Thymus (tissue), 11 donors: ENCODE results near the gene BDKRB2. TPM values are rescaled to one million over a fixed set of nuclear protein-coding genes. Genes with fewer than 3 reads are reported as not detected.
"Not testable (repeated sequence)": the region's sequence is repeated elsewhere in the genome, so short reads cannot be mapped to it uniquely, and the experiment has no call there.

ENCODE experiments used
- DNase-seq, 9 donors: peaks; one replicate each; pipeline ENCODE4 v3.0.0-alpha.2; 2013; ENCODE audit warnings: low spot score in 9 of 9, low read depth in 6 of 9, missing footprints in 1 of 9
- H3K27ac ChIP-seq, 2 donors: one replicate each; pipeline ENCODE4 v1.5.1; 2013; ENCODE audit warnings: control low read depth in 1 of 2, low read depth in 1 of 2, low read length in 1 of 2, mild to moderate bottlenecking in 1 of 2, moderate library complexity in 1 of 2
- H3K27me3 ChIP-seq, 2 donors: one replicate each; pipeline ENCODE4 v1.5.1; 2013; ENCODE audit warnings: low read length in 1 of 2; ENCODE audit not compliant: control insufficient read depth in 2 of 2, insufficient read depth in 1 of 2
- H3K36me3 ChIP-seq, 2 donors: one replicate each; pipeline ENCODE4 v1.5.1; 2013; ENCODE audit warnings: low read length in 1 of 2, mild to moderate bottlenecking in 1 of 2, moderate library complexity in 1 of 2; ENCODE audit not compliant: control insufficient read depth in 2 of 2, insufficient read depth in 2 of 2
- H3K4me1 ChIP-seq, 2 donors: one replicate each; pipeline ENCODE4 v1.5.1; 2013; ENCODE audit warnings: low read length in 2 of 2; ENCODE audit not compliant: control insufficient read depth in 2 of 2, insufficient read depth in 2 of 2
- H3K4me3 ChIP-seq, 2 donors: one replicate each; pipeline ENCODE4 v1.5.1; 2013; ENCODE audit warnings: low read length in 2 of 2, control low read depth in 1 of 2, mild to moderate bottlenecking in 1 of 2
- H3K9me3 ChIP-seq, 2 donors: one replicate each; pipeline ENCODE4 v1.5.1; 2013; ENCODE audit warnings: low read length in 1 of 2, mild to moderate bottlenecking in 1 of 2; ENCODE audit not compliant: control insufficient read depth in 2 of 2, insufficient read depth in 1 of 2
- WGBS: extraction: QIAGEN DNeasy Blood & Tissue Kit; methylation state at CpG from one replicate; pipeline ENCODE4 v1.1.7; 2013; 5-methylcytosine and 5-hydroxymethylcytosine counted together
- polyA plus RNA-seq: library from polyadenylated mRNA; stranded (reverse); fragments of 200-250 nt; gene quantifications from one replicate; pipeline ENCODE4 v1.2.3, GENCODE V29; 2013
- total RNA-seq: library from RNA; stranded (reverse); fragments of 120-200 nt; gene quantifications from one replicate; pipeline ENCODE4 v1.2.4, GENCODE V29; 2013
- donor health status: healthy.

Gene BDKRB2
- total and polyA plus RNA-seq, 2 donors, result 1.1 to 1.7 TPM

DNA sequence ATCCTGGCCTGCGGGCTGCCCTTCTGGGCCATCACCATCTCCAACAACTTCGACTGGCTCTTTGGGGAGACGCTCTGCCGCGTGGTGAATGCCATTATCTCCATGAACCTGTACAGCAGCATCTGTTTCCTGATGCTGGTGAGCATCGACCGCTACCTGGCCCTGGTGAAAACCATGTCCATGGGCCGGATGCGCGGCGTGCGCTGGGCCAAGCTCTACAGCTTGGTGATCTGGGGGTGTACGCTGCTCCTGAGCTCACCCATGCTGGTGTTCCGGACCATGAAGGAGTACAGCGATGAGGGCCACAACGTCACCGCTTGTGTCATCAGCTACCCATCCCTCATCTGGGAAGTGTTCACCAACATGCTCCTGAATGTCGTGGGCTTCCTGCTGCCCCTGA lies 36.0 kb downstream of the BDKRB2 start:
- Histone ChIP-seq H3K4me1 (no peaks in the 10 kb centered on the region), H3K9me3 (no peaks in the 10 kb centered on the region), H3K4me3 (no peak overlapping the region), H3K27me3 (no peaks in the 10 kb centered on the region), H3K27ac (no peak overlapping the region), H3K36me3 (no peaks in the 10 kb centered on the region)
- no peak for DNase-seq
- WGBS, result 96% methylated on average over 18 of the region's 18 CpGs

DNA sequence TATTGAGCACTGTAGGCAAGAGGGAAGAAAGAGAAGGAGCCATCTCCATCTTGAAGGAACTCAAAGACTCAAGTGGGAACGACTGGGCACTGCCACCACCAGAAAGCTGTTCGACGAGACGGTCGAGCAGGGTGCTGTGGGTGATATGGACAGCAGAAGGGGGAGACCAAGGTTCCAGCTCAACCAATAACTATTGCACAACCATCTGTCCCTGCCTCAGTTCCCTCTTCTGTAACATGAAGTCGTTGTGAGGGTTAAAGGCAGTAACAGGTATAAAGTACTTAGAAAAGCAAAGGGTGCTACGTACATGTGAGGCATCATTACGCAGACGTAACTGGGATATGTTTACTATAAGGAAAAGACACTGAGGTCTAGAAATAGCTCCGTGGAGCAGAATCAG lies 37.5 kb downstream of the BDKRB2 start:
- H3K4me3 ChIP-seq, result no peak overlapping the region
- WGBS, result 94% methylated on average over 10 of the region's 10 CpGs
- H3K9me3 ChIP-seq, result no peaks in the 10 kb centered on the region
- no peaks in the 10 kb centered on the region for H3K27me3 ChIP-seq
- no peak for DNase-seq
- no peak overlapping the region for H3K27ac ChIP-seq
- H3K4me1 ChIP-seq, result no peaks in the 10 kb centered on the region
- H3K36me3 ChIP-seq, result no peaks in the 10 kb centered on the region

DNA sequence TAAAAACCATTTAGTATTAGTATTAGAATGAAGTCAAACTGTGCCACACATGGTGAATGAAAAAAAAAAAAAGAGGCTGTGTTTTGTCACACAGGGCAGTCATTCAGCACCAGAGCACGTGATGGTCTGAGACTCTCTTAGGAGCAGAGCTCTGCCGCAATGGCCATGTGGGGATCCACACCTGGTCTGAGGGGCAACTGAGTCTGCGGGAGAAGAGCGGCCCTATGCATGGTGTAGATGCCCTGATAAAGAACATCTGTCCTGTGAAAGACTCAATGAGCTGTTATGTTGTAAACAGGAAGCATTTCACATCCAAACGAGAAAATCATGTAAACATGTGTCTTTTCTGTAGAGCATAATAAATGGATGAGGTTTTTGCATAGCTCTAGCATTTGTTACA lies 39.1 kb downstream of the BDKRB2 start:
- DNase-seq, result no peak
- 81% methylated on average over 5 of the region's 5 CpGs for WGBS
- no peak overlapping the region for H3K4me3 ChIP-seq

DNA sequence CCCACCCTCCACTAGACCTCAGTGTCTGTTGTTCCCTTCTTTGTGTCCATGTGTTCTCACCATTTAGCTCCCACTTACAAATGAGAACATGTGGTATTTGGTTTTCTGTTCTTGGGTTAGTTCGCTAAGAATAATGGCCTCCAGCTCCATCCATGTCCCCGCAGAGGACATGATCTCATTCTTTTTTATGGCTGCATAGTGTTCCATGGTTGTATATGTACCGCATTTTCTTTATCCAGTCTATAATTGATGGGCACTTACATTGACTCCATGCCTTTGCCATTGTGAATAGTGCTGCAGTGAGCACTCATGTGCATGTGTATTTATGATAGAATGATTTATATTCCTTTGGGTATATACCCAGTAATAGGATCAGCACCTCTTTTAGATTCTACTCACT lies 40.4 kb downstream of the BDKRB2 start:
- H3K27ac ChIP-seq, H3K36me3 ChIP-seq, H3K4me1 ChIP-seq, H3K27me3 ChIP-seq, H3K4me3 ChIP-seq, DNase-seq, H3K9me3 ChIP-seq: not testable (repeated sequence)
- WGBS, result 96% methylated on average over 3 of the region's 3 CpGs

More for the DNA sequence above, 39.1 kb downstream of the BDKRB2 start:
- Histone ChIP-seq H3K36me3 (no peaks in the 10 kb centered on the region), H3K4me1 (no peaks in the 10 kb centered on the region), H3K27ac (no peak overlapping the region), H3K27me3 (no peaks in the 10 kb centered on the region), H3K9me3 (no peaks in the 10 kb centered on the region)

DNA sequence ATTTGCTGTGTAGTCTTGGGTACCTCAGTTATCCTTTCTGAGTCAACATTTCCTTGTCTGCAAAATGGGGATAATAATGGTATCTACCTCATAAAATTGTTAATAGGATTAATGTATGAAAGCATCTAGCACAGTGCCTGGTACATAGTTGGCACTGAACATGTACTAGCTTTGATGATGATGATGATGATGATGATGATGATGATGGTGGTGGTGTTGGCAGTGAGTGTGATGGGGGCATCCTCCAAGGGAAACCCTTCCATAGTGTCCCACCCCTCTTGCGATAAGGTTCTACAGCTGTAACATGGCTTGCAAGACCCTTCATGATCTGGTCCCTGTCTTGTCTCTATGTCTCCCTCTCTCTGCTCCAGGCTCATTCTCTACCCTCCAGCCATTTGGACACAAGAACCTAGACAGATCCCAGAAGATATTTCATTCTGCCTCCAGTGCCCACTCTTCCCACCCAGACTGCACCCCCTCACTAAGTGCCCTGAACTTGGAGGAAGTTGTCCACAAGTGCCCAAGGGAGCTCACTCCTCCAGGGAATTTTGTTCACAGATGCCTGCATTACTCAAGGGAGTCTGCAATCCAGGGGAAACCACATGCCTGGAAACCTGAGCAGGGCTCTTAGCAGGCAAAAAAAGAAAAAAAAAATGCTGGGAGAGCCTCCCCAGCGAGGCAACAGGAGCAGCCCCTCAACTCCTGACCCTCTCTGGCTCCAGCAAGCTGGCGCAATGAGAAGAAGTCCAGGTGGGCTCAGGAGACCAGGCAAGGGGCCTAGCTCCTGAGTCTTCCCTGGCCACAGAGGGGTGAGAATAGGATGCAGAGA lies 41.3 kb downstream of the BDKRB2 start:
- Histone ChIP-seq H3K9me3 (no peaks in the 10 kb centered on the region), H3K4me1 (no peaks in the 10 kb centered on the region), H3K36me3 (no peaks in the 10 kb centered on the region), H3K4me3 (no peak overlapping the region), H3K27me3 (no peaks in the 10 kb centered on the region), H3K27ac (no peak overlapping the region)
- DNase-seq, result no peak
- WGBS, result 92% methylated on average over 3 of the region's 3 CpGs

DNA sequence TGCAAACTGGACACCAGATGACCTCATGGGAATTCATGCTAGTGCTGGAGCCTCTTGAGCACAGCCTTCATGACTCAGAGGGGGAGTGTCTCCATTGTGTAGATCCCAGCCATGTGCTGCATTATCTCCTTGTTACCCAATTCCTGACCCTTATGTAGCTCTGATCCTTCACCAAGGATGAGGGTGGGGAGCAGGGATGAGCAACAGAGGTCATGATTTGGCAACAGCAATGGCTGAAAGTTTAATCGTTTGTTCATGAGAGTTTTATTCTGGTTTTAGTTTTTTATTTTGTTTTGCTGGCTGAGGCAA lies 41.9 kb downstream of the BDKRB2 start:
- H3K4me1 ChIP-seq, result no peaks in the 10 kb centered on the region
- H3K27ac ChIP-seq, result no peak overlapping the region
- no peaks in the 10 kb centered on the region for H3K27me3 ChIP-seq
- no peak for DNase-seq
- H3K36me3 ChIP-seq, result no peaks in the 10 kb centered on the region
- no peaks in the 10 kb centered on the region for H3K9me3 ChIP-seq
- WGBS, result 97% methylated on average over 1 of the region's 1 CpG
- no peak overlapping the region for H3K4me3 ChIP-seq

DNA sequence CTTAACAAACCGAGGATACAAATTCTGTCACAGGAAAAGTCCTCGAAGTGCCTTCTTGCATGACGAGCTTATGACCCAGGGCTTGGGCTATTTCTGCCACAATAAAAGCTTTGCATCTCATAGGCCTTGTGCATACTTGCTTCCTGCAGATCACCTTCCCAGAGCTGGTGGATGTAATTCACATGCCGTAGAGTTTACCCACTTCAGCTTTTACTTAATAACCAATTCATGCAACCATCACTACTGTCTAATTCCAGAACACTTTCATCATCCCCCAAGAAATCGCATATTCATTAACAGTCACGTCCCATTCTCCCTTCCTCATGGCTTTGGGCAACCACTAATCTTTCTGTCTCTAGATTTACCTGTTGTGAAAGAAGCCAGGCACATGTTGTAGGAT lies 42.4 kb downstream of the BDKRB2 start:
- Histone ChIP-seq H3K27me3 (no peaks in the 10 kb centered on the region), H3K4me1 (no peaks in the 10 kb centered on the region), H3K27ac (no peak overlapping the region), H3K4me3 (no peak overlapping the region), H3K9me3 (no peaks in the 10 kb centered on the region), H3K36me3 (no peaks in the 10 kb centered on the region)
- DNase-seq, result no peak
- WGBS, result 94% methylated on average over 6 of the region's 6 CpGs

DNA sequence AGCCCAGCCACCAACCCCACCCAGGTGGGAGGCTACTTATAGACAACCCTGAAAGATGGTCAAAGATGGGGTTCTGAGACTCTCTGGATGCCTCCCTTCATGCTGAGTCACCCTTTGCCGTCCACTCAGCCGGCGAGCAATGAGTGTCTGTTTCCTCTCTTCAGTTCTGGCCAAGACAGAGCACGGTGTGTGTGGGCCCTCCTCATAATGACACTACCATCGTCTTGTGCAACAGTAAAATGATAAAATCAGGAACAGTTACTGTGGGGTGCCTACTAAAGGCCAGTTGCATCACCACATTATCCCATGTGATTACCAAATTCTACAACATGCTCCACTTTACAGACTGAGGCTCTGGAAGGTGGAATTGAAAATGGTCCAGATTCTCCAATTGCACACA lies 44.4 kb downstream of the BDKRB2 start:
- Histone ChIP-seq H3K4me3 (no peak overlapping the region), H3K9me3 (no peaks in the 10 kb centered on the region), H3K27me3 (no peaks in the 10 kb centered on the region), H3K36me3 (no peaks in the 10 kb centered on the region), H3K27ac (no peak overlapping the region), H3K4me1 (no peaks in the 10 kb centered on the region)
- DNase-seq, result no peak
- WGBS, result 62% methylated on average over 5 of the region's 5 CpGs

DNA sequence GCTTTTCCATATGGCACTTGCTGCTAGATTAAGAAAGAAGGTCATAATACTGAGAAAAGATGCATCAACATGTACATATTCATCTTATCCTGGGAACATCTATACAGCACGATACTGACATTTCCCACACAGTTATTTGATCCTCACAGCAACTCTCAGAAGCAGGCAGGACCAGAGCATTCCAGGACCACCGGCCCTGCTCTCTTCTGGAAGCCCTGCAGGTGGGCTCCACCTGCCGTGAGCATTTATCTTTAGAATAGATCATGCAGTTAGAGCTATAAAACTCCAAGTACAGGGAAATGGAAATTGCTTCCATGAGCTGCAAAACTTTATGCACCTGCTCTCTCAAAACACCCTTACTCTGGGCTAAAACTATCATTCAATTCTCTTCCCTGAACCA lies 45.8 kb downstream of the BDKRB2 start:
- H3K9me3 ChIP-seq, result no peaks in the 10 kb centered on the region
- no peaks in the 10 kb centered on the region for H3K36me3 ChIP-seq
- 77% methylated on average over 3 of the region's 3 CpGs for WGBS
- DNase-seq, result no peak
- peaks cover 0 to 4% of the 10 kb centered on the region in 2 donors for H3K27me3 ChIP-seq
- no peak overlapping the region for H3K4me3 ChIP-seq
- no peaks in the 10 kb centered on the region for H3K4me1 ChIP-seq
- H3K27ac ChIP-seq, result no peak overlapping the region
